HG02943 (cell line): ENCODE results near the gene PTPRJ.

Experiments
- ATAC-seq: cut with Tn5 transposase; IDR thresholded peaks from one replicate; pipeline ENCODE4 v1.9.1; 2021; ENCODE audit warnings: mild to moderate bottlenecking, low read depth, moderate library complexity; ENCODE audit not compliant: unreplicated experiment

The PTPRJ gene

GRCh38 chr11:48056325-48057183, 76.2 kb downstream of the PTPRJ start:
- no peak for ATAC-seq

GRCh38 chr11:48058064-48058463, 77.7 kb downstream of the PTPRJ start:
- no peak for ATAC-seq

- no peak for ATAC-seq
These were observed 78.4 kb downstream of the PTPRJ start for GRCh38 chr11:48058788-48059187.

GRCh38 chr11:48062649-48063048, 82.3 kb downstream of the PTPRJ start:
- no peak for ATAC-seq

- ATAC-seq: no peak
These were observed 83.1 kb downstream of the PTPRJ start for GRCh38 chr11:48063424-48063978.

GRCh38 chr11:48064306-48064705, 83.9 kb downstream of the PTPRJ start:
- no peak for ATAC-seq

- ATAC-seq: no peak
These were observed 86.8 kb downstream of the PTPRJ start for GRCh38 chr11:48066881-48067800.

- no peak for ATAC-seq
These were observed 92.9 kb downstream of the PTPRJ start for GRCh38 chr11:48073031-48073861.

- ATAC-seq: no peak
These were observed 94.2 kb downstream of the PTPRJ start for GRCh38 chr11:48074425-48075181.

- no peak for ATAC-seq
These were observed 95.3 kb downstream of the PTPRJ start for GRCh38 chr11:48075637-48076036.

GRCh38 chr11:48077251-48077650, 96.9 kb downstream of the PTPRJ start:
- ATAC-seq: no peak

GRCh38 chr11:48078689-48079088, 98.3 kb downstream of the PTPRJ start:
- ATAC-seq: no peak

GRCh38 chr11:48079596-48079995, 99.2 kb downstream of the PTPRJ start:
- ATAC-seq: no peak

- ATAC-seq: no peak
These were observed 100.0 kb downstream of the PTPRJ start for GRCh38 chr11:48080301-48080861.

- ATAC-seq: no peak
These were observed 101.0 kb downstream of the PTPRJ start for GRCh38 chr11:48081151-48082010.

GRCh38 chr11:48082771-48083170, 102.4 kb downstream of the PTPRJ start:
- no peak for ATAC-seq

- no peak for ATAC-seq
These were observed 103.1 kb downstream of the PTPRJ start for GRCh38 chr11:48083421-48083820.

- no peak for ATAC-seq
These were observed 105.3 kb downstream of the PTPRJ start for GRCh38 chr11:48085688-48086087.
